Stimulated activated CD4-positive, alpha-beta T cell treated with anti-CD3 and anti-CD28 coated beads, Interleukin-1b, Interleukin-23, amount 100 ng/mL, for 24 hours (primary cell): ENCODE data around the gene PAPOLG.
"Not testable (repeated sequence)": the region's sequence is repeated elsewhere in the genome, so short reads cannot be mapped to it uniquely, and the experiment has no call there.

ENCODE experiments used
- DNase-seq, 4 experiments: peaks; one replicate each; pipeline ENCODE4 v3.0.0-alpha.2; 2020; ENCODE audit warnings: low read depth in 4 of 4, low spot score in 1 of 4

PAPOLG gene

DNA sequence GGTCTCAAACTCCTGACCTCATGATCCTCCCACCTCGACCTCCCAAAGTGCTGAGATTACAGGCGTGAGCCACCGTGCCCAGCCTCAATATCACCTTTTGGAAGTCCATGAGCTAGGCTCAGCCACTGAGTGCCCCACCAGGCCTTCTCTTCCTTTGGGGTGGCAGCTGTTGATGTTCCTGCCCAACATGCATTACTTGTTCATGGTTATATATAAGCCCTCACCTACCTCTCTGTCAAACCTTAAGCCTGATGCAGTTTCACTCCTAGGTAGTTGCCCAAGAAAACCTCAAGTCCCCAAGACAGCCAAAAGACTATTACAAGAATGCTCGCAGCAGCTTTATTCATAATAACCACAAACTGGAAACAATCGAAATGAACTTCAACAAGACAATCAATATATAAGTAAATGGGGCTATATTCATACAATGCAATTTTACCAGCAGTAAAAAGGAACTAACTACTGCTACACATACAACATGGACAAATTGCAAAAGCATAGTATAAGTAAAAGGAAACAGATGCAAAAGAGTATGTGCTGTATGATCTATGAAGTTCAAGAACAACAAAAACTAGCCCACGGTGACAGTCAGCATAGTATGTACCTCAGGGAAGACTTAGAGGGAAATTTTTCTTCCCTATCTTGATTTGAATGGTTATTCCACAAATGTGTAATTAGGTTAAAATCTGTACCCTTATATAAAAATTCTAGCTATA, 65.7 kb downstream of the PAPOLG start:
- no peak for DNase-seq

GRCh38 chr2:60822987-60823386, 66.9 kb downstream of the PAPOLG start:
- no peak for DNase-seq

DNA sequence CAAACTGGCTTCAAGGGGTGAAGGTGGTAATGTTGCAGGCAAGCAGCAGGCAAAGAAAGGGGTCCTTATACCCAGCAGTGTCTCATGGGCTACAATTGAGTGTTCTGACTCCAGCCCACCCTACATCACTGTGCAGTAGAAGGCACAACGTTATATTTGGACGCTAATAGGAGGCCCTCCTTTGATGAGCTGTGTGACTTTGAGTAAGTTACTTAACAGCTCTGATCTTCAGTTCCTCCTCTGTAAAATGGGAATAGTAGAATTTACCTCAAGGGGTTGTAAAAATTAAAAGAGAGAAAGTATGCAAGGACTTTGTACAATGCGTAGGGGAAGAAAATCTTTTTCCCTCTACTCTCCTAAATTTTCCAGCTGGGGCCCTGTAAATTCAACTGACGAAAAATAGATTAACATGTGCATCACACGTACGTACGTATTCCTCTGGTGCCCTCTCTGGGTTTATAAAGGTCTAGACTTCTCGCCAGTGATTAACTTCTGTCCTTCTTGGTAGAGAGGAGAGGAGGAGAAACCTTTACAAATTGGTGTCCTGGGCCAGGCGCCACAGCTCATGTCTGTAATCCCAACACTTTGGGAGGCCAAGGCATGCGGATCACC, 67.7 kb downstream of the PAPOLG start:
- no peak for DNase-seq

GRCh38 chr2:60825666-60826065, 69.6 kb downstream of the PAPOLG start:
- DNase-seq: no peak

GRCh38 chr2:60826111-60826510, 70.0 kb downstream of the PAPOLG start:
- DNase-seq: no peak

GRCh38 chr2:60826860-60827259, 70.8 kb downstream of the PAPOLG start:
- not testable (repeated sequence) for DNase-seq

DNA sequence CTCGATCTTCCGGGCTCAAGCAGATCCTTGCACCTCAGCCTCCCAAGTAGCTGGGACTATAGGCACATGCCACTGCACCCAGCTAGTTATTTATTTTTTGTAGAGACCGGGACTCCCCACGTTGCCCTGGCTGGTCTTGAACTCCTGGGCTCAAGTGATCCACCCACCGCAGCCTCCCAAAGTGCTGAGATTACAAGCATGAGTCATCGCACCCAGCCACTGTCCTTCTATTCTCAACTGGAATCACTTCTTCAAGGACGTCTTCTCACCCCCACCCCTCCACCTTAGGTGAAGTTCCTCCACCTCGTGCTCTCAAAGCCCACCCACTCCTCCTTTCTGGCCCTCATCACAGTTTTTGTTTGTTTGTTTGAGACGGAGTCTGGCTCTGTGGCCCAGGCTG, 71.3 kb downstream of the PAPOLG start:
- DNase-seq: no peak

DNA sequence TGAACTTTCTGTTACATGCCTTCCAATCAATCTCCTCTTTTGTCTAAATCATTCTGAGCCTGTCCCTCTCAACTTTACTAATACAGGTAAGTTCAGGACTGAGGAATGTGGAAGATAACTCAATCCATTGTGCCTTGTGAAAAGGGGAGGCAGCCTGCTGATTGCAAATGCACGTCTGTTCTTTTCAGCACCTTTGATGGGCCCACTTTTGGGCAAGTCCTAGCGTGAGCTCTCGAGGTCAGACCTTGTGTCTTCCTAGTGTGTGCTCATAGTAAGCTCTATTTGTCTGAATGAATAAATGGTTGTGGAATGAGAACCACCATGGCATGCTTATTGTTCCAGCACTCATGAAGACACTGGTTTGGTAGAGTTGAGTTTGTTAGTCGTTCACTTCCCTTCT, 74.9 kb downstream of the PAPOLG start:
- DNase-seq: no peak

- no peak for DNase-seq
Measured at GRCh38 chr2:60831921-60832320, 75.9 kb downstream of the PAPOLG start.

DNA sequence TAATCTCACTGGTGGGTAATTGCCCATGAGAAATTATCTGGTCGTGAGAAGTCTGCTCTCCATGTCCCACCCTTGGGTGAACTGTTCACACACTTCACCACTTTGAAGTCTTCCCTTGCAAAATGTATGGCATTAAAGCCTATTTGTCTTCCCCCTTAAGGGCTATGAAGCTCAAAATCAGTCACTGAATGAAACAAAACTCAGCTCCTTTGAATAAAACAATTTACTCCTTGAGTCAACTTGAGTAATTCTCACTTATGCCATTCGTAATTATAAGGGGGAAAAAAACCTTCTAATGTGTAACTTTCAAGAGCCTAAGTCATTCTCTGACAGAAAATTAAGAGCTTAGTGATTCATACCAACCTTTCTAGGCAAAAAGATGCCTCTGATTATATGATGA, 76.6 kb downstream of the PAPOLG start:
- DNase-seq: no peak

DNA sequence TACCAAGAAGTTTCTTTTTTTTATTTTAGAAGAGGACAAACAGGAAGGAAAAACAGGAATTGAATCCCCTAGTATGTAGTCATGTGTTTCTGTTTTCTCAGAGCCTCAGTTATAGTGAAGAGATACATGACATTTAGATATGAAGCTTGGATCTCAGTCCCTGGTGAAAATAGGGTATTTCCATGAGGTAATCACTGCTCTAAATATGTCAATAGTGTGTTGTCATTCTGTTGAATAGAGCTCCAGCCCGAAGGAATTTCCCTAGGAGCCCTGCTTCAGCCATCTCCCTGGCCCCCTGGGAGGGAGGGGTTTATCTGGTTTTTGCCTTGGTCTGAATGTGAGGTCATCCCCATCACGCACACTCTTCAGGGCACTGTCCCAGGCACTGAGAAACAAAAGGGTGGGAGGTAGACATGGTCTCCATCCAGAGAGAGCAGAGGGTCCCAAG, 78.2 kb downstream of the PAPOLG start:
- DNase-seq: no peak

- no peak for DNase-seq
Measured at GRCh38 chr2:60836491-60836890, 80.4 kb downstream of the PAPOLG start.

DNA sequence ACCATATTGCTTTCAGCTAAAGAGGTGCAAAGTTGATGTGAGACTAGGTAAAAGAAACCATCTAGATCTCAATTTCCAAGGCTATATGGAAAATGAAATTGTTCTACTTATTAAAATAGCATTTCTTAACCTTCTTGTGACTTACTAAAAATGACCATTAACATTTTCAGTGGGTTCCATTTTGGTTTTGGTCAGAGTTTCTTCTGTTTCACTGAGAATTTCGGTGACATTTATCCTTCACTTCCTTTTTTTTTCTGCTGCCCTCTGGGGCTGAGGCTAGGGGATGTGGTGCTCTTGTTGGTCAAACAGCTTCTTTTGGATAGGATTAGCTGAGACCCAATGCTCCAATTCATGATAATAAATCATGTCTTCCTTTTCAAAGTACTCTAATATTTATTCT, 81.1 kb downstream of the PAPOLG start:
- no peak for DNase-seq

GRCh38 chr2:60838481-60838880, 82.4 kb downstream of the PAPOLG start:
- DNase-seq: no peak

GRCh38 chr2:60839126-60839813, 83.2 kb downstream of the PAPOLG start:
- DNase-seq: no peak

DNA sequence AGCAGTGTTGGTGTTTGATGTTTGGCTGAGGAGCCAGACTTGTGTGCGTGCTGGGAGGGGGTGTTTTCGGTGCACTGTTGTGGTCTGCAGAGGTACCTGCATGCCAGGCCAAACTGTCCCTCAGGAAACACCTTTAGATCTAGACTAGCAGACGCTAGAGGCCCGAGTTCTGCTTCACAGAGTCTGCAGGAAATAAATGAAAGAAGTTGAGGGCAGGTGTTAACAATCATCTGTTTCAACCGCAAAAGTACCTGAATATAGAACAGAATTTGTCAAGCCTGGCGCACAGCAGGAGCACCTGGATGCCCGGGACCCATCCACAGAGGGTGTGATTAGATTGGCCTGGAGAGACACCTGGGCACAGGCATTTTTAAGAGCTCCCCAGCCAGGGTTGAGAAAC, 84.8 kb downstream of the PAPOLG start:
- DNase-seq: no peak

- no peak for DNase-seq
Measured at GRCh38 chr2:60843006-60843405, 86.9 kb downstream of the PAPOLG start.

GRCh38 chr2:60844105-60844504, 88.0 kb downstream of the PAPOLG start:
- no peak for DNase-seq

- no peak for DNase-seq
Measured at GRCh38 chr2:60847854-60848253, 91.8 kb downstream of the PAPOLG start.
